OCI-M2 (cell line): ENCODE results near the gene OR2G6.
"Not testable (repeated sequence)": the region's sequence is repeated elsewhere in the genome, so short reads cannot be mapped to it uniquely, and the experiment has no call there.

ENCODE experiments used
- DNase-seq: peaks from one replicate; lab custom pipeline; 2025; ENCODE audit not compliant: unreplicated experiment; lab: John Stamatoyannopoulos, UW

Gene OR2G6

DNA sequence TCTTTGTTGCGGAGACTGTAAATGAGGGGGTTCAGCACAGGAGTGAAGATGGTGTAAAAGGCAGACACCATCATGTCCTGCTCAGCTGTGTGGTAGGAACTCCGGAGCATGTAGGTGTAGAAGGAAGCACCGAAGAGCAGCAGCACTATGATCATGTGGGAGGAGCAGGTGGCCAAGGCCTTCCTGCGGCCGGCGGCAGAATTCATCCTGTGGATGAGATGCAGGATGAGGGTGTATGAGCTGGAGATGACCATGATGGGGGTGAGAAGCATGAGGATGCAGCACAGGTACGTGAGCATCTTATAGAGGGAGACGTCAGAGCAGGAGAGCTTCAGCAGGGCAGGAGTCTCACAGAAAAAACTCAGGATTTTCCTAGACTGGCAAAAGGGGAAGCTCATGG is 66.0 kb downstream of the OR2G6 start:
- DNase-seq = not testable (repeated sequence)

DNA sequence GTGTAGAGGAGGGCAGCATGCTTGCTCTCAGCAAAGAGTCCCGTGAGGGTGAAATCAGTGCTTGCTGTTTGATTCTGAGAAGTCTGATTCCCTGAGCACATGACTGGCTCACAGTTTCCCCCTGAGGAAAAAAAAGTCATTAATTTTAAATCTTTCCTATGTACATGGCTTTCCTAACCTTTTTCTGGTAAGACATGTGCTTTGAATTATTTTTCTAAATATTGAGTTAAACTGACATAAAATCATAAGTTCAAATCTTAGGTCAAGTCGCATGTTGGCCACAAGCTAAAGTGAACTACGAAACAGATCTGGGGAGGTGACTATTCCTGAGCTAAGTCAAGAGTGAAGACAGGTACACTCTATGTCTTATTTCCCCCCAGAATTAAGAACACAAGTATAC is 66.8 kb downstream of the OR2G6 start, which contains the start of gene OR2T34:
TSS of gene OR2T34 (minus strand) at position 101 of the 400 bp plus-strand sequence. CDS start at position 101, 0 bp downstream.
- DNase-seq = not testable (repeated sequence)

- DNase-seq = no peak
Observed at GRCh38 chr1:248576260-248576980, 68.5 kb downstream of the OR2G6 start.
